ENCODE measurements around the gene GALK2. TPM values are rescaled to one million over a fixed set of nuclear protein-coding genes. Genes with fewer than 3 reads are reported as not detected.

GALK2 gene
- total RNA-seq, 2 experiments from 2014 or later = 27.9 to 31.5 TPM

GRCh38 chr15:49315391-49315823, 145.4 kb downstream of the GALK2 start:
- H3K4me2 ChIP-seq (ENCODE audit: low read length) = no peak overlapping the region
- ChIA-PET CTCF (ENCODE audit: unreplicated experiment) (no interaction called here), POLR2A (no interaction called here)
- no peak for DNase-seq (ENCODE audit: low spot score)
- TF ChIP-seq CTCF (conservative IDR thresholded peaks at IDR 0.05; ENCODE audit: low read length) (no peak), EZH2phosphoT487 (IDR thresholded peaks at IDR 0.05; ENCODE audit: borderline replicate concordance, low read depth, low read length) (no peak)
- no TSS peak for BruUV-seq (replicated peaks)
- no peak overlapping the region for H3K4me3 ChIP-seq (ENCODE audit: low read depth, low read length, poor library complexity, severe bottlenecking)
- H3K36me3 ChIP-seq (ENCODE audit: insufficient read depth, low read length) = peaks cover 2% of the 10 kb centered on the region; the same call in 1 of the 2 replicates
- no peaks in the 10 kb centered on the region for H3K79me2 ChIP-seq (ENCODE audit: insufficient read depth, low read depth, low read length)
- no peak overlapping the region for H2AFZ ChIP-seq (ENCODE audit: low read length)
- no peaks in the 10 kb centered on the region for H3K9me3 ChIP-seq (ENCODE audit: low read length)
- H3K9me2 ChIP-seq (ENCODE audit: insufficient read depth, low read length) = no peaks in the 10 kb centered on the region
- H3K4me1 ChIP-seq (ENCODE audit: insufficient read depth, low read length, poor library complexity, severe bottlenecking) = no peaks in the 10 kb centered on the region
- H4K20me1 ChIP-seq (ENCODE audit: insufficient read depth, low read length) = no peaks in the 10 kb centered on the region
- intact Hi-C loops (cut with micrococcal nuclease; ENCODE audit: unreplicated experiment) = no loop called here
- no peak overlapping the region for H3K27ac ChIP-seq (ENCODE audit: low read depth, low read length, poor library complexity, severe bottlenecking)

GRCh38 chr15:49320351-49320750, 150.3 kb downstream of the GALK2 start:
- DNase-seq (ENCODE audit: low spot score) = no peak
- Histone ChIP-seq H2AFZ (ENCODE audit: low read length) (no peak overlapping the region), H3K4me2 (ENCODE audit: low read length) (no peak overlapping the region), H3K79me2 (ENCODE audit: insufficient read depth, low read depth, low read length) (no peaks in the 10 kb centered on the region), H3K9me3 (ENCODE audit: low read length) (no peaks in the 10 kb centered on the region), H3K36me3 (ENCODE audit: insufficient read depth, low read length) (peaks cover 7% of the 10 kb centered on the region; the same call in 1 of the 2 replicates), H3K4me1 (ENCODE audit: insufficient read depth, low read length, poor library complexity, severe bottlenecking) (no peaks in the 10 kb centered on the region), H4K20me1 (ENCODE audit: insufficient read depth, low read length) (no peaks in the 10 kb centered on the region), H3K9me2 (ENCODE audit: insufficient read depth, low read length) (no peaks in the 10 kb centered on the region), H3K4me3 (ENCODE audit: low read depth, low read length, poor library complexity, severe bottlenecking) (no peak overlapping the region), H3K27ac (ENCODE audit: low read depth, low read length, poor library complexity, severe bottlenecking) (no peak overlapping the region)
- TF ChIP-seq CTCF (conservative IDR thresholded peaks at IDR 0.05; ENCODE audit: low read length) (no peak), EZH2phosphoT487 (IDR thresholded peaks at IDR 0.05; ENCODE audit: borderline replicate concordance, low read depth, low read length) (no peak)
- POLR2A ChIA-PET = interaction anchor here (0.7 to 0.8 kb wide), 2 partner anchors 17 to 651 kb away, joined by 3 to 5 read pairs; no protein-coding TSS in a partner anchor
- intact Hi-C loops (cut with micrococcal nuclease; ENCODE audit: unreplicated experiment) = no loop called here
- no TSS peak for BruUV-seq (replicated peaks)
- CTCF ChIA-PET (ENCODE audit: unreplicated experiment) = no interaction called here

- POLR2A ChIA-PET = no interaction called here
- intact Hi-C loops (cut with micrococcal nuclease; ENCODE audit: unreplicated experiment) = no loop called here
These were observed 153.2 kb downstream of the GALK2 start for GRCh38 chr15:49323207-49323606.

More at GRCh38 chr15:49323207-49323606, 153.2 kb downstream of the GALK2 start:
- no peak overlapping the region for H3K27ac ChIP-seq (ENCODE audit: low read depth, low read length, poor library complexity, severe bottlenecking)
- H3K79me2 ChIP-seq (ENCODE audit: insufficient read depth, low read depth, low read length) = no peaks in the 10 kb centered on the region
- H2AFZ ChIP-seq (ENCODE audit: low read length) = no peak overlapping the region
- no peaks in the 10 kb centered on the region for H4K20me1 ChIP-seq (ENCODE audit: insufficient read depth, low read length)
- H3K36me3 ChIP-seq (ENCODE audit: insufficient read depth, low read length) = peaks cover 7% of the 10 kb centered on the region; the same call in 1 of the 2 replicates
- no peaks in the 10 kb centered on the region for H3K9me3 ChIP-seq (ENCODE audit: low read length)
- H3K4me1 ChIP-seq (ENCODE audit: insufficient read depth, low read length, poor library complexity, severe bottlenecking) = no peaks in the 10 kb centered on the region
- TF ChIP-seq CTCF (conservative IDR thresholded peaks at IDR 0.05; ENCODE audit: low read length) = no peak
- no peak for TF ChIP-seq EZH2phosphoT487 (IDR thresholded peaks at IDR 0.05; ENCODE audit: borderline replicate concordance, low read depth, low read length)
- H3K4me2 ChIP-seq (ENCODE audit: low read length) = no peak overlapping the region
- no peak overlapping the region for H3K4me3 ChIP-seq (ENCODE audit: low read depth, low read length, poor library complexity, severe bottlenecking)
- BruUV-seq (replicated peaks) = no TSS peak
- no peaks in the 10 kb centered on the region for H3K9me2 ChIP-seq (ENCODE audit: insufficient read depth, low read length)
- CTCF ChIA-PET (ENCODE audit: unreplicated experiment) = no interaction called here
- no peak for DNase-seq (ENCODE audit: low spot score)

Measured in OCI-LY7 (cell line).